Thoracic aorta (tissue), 2 donors: ENCODE measurements around the gene BCOR. TPM values are rescaled to one million over a fixed set of nuclear protein-coding genes. Genes with fewer than 3 reads are reported as not detected.

Source experiments
- ATAC-seq: fragments of 150-250 bp; one replicate; pipeline ENCODE4 v1.8.0; 2017; ENCODE audit warnings: low read depth; ENCODE audit not compliant: insufficient number of reproducible peaks, low FRiP score
- DNase-seq: peaks from one replicate; pipeline ENCODE4 v3.0.0-alpha.2; 2020; ENCODE audit warnings: low spot score
- H3K27ac ChIP-seq, 2 donors: fragments of 200-600 bp; sonication (generic); 1 replicate in 1 of 2; 2 replicates in 1 of 2; pipeline ENCODE4 v1.5.1; 2016; ENCODE audit warnings: mild to moderate bottlenecking in 2 of 2, moderate library complexity in 2 of 2
- H3K27me3 ChIP-seq: fragments of 200-600 bp; sonication (generic); replicated peaks from 2 replicates; pipeline ENCODE4 v1.6.0; 2016; ENCODE audit warnings: mild to moderate bottlenecking; ENCODE audit not compliant: insufficient read depth
- H3K36me3 ChIP-seq: fragments of 200-600 bp; sonication (generic); one replicate; pipeline ENCODE4 v1.5.1; 2016
- H3K4me1 ChIP-seq, 2 donors: fragments of 200-600 bp; sonication (generic); 1 replicate in 1 of 2; 2 replicates in 1 of 2; pipeline versions ENCODE4 v1.5.1 to v1.6.0; 2016; ENCODE audit warnings: low read depth in 2 of 2, mild to moderate bottlenecking in 1 of 2; ENCODE audit not compliant: control insufficient read depth in 1 of 2
- H3K4me3 ChIP-seq: fragments of 200-600 bp; sonication (generic); 2 replicates; pipeline ENCODE4 v1.5.1; 2016; ENCODE audit warnings: mild to moderate bottlenecking
- H3K9me3 ChIP-seq: fragments of 200-600 bp; sonication (generic); 2 replicates; pipeline ENCODE4 v1.5.1; 2016
- CTCF ChIP-seq: fragments of 200-600 bp; sonication (generic); IDR thresholded peaks from one replicate; pipeline ENCODE4 v1.5.1; 2019; ENCODE audit warnings: antibody characterized with exemption
- total RNA-seq, 2 donors: library from RNA; depleted of rRNA; stranded (reverse); fragments of >200 nt; gene quantifications; one replicate each; pipeline versions ENCODE4 v1.1.0 to v1.2.3, GENCODE V29; 2016

The BCOR gene
- total RNA-seq, 2 donors from 2014 or later = 28.6 to 30.7 TPM

DNA sequence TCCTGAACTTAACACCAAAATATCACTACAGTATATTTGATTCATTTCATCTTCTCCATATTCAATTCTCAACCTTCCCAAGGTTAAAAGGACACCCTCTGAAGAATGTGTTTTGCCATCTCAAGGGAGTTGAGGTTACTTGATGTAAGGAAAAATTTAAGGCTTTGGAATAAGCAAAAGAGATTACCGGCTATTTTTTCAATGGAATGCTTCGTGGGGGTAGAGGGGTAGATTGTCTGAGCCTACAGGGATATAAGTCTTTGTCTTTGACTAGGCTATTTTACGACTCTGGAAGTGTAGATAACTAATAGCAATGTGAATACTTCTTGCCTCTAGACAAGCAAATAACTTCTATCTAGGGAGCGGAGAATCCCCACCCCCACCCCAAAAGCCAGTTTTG lies 78.2 kb downstream of the BCOR start:
- Histone ChIP-seq H3K4me3 (no peak overlapping the region), H3K9me3 (no peaks in the 10 kb centered on the region), H3K4me1 (no peaks in the 10 kb centered on the region), H3K27me3 (no peaks in the 10 kb centered on the region), H3K36me3 (no peaks in the 10 kb centered on the region), H3K27ac (no peak overlapping the region)
- TF ChIP-seq CTCF = no peak
- no peak for ATAC-seq
- no peak for DNase-seq

DNA sequence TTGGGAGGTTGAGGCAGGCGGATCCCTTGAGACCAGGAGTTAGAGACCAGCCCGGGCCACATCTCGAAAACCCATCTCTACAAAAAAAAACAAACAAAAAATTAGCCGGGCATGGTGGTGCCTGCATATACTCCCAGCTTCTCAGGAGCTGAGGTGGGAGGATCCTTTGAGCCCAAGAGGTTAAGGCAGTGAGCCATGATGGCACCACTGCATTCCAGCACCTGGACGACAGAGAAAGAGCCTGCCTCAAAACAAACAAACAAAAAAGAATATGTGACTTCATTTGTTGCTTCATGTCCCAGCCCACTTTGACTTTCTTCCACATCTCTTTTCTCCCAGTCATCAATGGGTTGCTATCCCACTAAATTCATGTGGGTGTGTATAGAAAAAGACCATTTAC lies 79.7 kb downstream of the BCOR start:
- H3K4me3 ChIP-seq = no peak overlapping the region
- H3K27ac ChIP-seq = no peak overlapping the region
- no peaks in the 10 kb centered on the region for H3K36me3 ChIP-seq
- H3K9me3 ChIP-seq = no peaks in the 10 kb centered on the region
- no peaks in the 10 kb centered on the region for H3K27me3 ChIP-seq
- ATAC-seq = no peak
- H3K4me1 ChIP-seq = no peaks in the 10 kb centered on the region
- no peak for DNase-seq
- no peak for TF ChIP-seq CTCF

DNA sequence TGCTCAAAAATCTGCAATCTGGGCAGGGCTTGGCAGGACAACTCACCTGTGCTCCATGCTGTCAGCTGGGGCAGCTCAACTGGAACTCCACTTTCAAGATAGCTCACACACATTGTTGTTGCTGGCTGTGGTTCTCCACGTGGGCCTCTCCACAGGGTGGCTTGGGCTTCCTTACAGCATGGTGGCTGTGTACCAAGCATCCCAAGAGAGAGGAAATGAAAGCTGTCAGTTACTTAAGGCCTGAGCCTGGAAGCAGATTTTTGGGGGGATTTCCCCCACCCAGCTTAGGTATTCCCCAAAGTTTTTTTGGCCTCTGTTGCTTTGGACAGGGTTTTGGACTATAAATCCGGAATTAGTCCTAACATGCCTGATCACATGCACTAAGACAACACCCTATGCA lies 81.0 kb downstream of the BCOR start:
- ATAC-seq (no peak), DNase-seq (no peak)
- no peak for TF ChIP-seq CTCF
- no peaks in the 10 kb centered on the region for H3K27me3 ChIP-seq
- H3K4me3 ChIP-seq = no peak overlapping the region
- H3K4me1 ChIP-seq = peaks cover 0 to 10% of the 10 kb centered on the region in 2 donors
- no peaks in the 10 kb centered on the region for H3K9me3 ChIP-seq
- no peak overlapping the region for H3K27ac ChIP-seq
- no peaks in the 10 kb centered on the region for H3K36me3 ChIP-seq

DNA sequence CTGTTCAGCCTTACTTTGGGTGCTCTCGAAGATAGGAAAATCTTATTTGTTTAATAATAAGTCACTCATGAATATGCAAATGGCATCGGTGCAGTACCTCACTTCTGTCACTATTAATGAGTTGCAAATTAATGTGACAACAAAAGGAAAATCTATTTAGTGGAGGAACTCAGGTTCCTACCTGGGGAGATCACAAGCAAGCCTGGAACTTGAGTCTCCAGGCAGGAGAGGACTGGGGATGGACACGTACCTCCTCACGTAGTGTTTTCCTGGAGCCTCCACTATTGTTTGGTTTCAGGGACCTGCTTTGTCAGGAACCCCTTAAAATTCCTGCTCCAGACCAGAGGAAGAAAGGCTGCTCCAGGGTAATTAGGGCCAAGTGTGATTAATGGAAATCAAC lies 82.1 kb downstream of the BCOR start:
- H3K4me3 ChIP-seq = no peak overlapping the region
- no peak for TF ChIP-seq CTCF
- H3K9me3 ChIP-seq = no peaks in the 10 kb centered on the region
- DNase-seq = no peak
- ATAC-seq = no peak
- H3K36me3 ChIP-seq = no peaks in the 10 kb centered on the region
- peaks cover 0 to 14% of the 10 kb centered on the region in 2 donors for H3K4me1 ChIP-seq
- H3K27ac ChIP-seq = no peak overlapping the region
- H3K27me3 ChIP-seq = no peaks in the 10 kb centered on the region

GRCh38 chrX:40013266-40014195 lies 84.2 kb downstream of the BCOR start:
- Histone ChIP-seq H3K9me3 (no peaks in the 10 kb centered on the region), H3K4me3 (peak overlapping the region; percentile 79), H3K4me1 (peaks cover 0 to 14% of the 10 kb centered on the region in 2 donors), H3K36me3 (no peaks in the 10 kb centered on the region), H3K27ac (peak overlapping the region; percentile 83 to 90), H3K27me3 (no peaks in the 10 kb centered on the region)
- DNase-seq (no peak), ATAC-seq (peak; percentile 16)
- no peak for TF ChIP-seq CTCF
